B cell (primary cell): ENCODE results near the gene C21orf58. TPM values are rescaled to one million over a fixed set of nuclear protein-coding genes. Genes with fewer than 3 reads are reported as not detected.

Experiments
- ATAC-seq: fragments of 200-7000 bp; cut with Tn5 transposase; one replicate; pipeline ENCODE4 v1.10.0; 2021; ENCODE audit warnings: low read depth, mild to moderate bottlenecking, moderate number of reproducible peaks, moderate library complexity
- CTCF ChIA-PET: fragments of 350-600 bp; sonication (Branson Sonifier 250); formaldehyde crosslinking; loops from one replicate; lab custom pipeline; 2021; ENCODE audit warnings: antibody characterized with exemption, inconsistent platforms; lab: Charles Lee
- POLR2A ChIA-PET: fragments of 350-600 bp; sonication (Branson Sonifier 250); formaldehyde crosslinking; loops from one replicate; lab custom pipeline; 2021; ENCODE audit warnings: antibody characterized with exemption; lab: Charles Lee
- DNase-seq: peaks from one replicate; pipeline ENCODE4 v3.0.0; 2013
- H2AFZ ChIP-seq: 2 replicates; pipeline ENCODE4 v1.6.1; 2012; ENCODE audit warnings: mild to moderate bottlenecking, low read depth, low read length; ENCODE audit not compliant: insufficient read depth, poor library complexity, severe bottlenecking
- H3K27ac ChIP-seq, 2 donors: 1 replicate in 1 of 2; 2 replicates in 1 of 2; pipeline ENCODE4 v1.5.1; 2012 to 2013; ENCODE audit warnings: low read length in 2 of 2, mild to moderate bottlenecking in 2 of 2, moderate library complexity in 1 of 2
- H3K27me3 ChIP-seq, 4 experiments: fragments of 200-600 bp in 1 of 4; sonication (generic) in 1 of 4; replicated peaks in 1 of 4; 1 replicate in 2 of 4; 2 replicates in 2 of 4; pipeline versions ENCODE4 v1.6.1 to v1.7.0; 2013 to 2016; ENCODE audit warnings: low read length in 3 of 4, mild to moderate bottlenecking in 2 of 4, mixed read lengths in 1 of 4, moderate library complexity in 1 of 4; ENCODE audit not compliant: insufficient read depth in 4 of 4, control insufficient read depth in 3 of 4; ENCODE audit errors: control extremely low read depth in 1 of 4
- H3K36me3 ChIP-seq, 2 experiments: replicated peaks in 1 of 2; 1 replicate in 1 of 2; 2 replicates in 1 of 2; pipeline versions ENCODE4 v1.6.1 to v1.7.1; 2013; ENCODE audit warnings: low read length in 1 of 2; ENCODE audit not compliant: insufficient read depth in 2 of 2, control insufficient read depth in 1 of 2; ENCODE audit errors: control extremely low read depth in 1 of 2, extremely low read depth in 1 of 2
- H3K4me1 ChIP-seq, 2 donors: fragments of 200-600 bp in 1 of 2; sonication (generic) in 1 of 2; 1 replicate in 1 of 2; 2 replicates in 1 of 2; pipeline versions ENCODE4 v1.5.1 to v1.6.1; 2013 to 2017; ENCODE audit warnings: low read length in 2 of 2; ENCODE audit not compliant: control insufficient read depth in 2 of 2, insufficient read depth in 2 of 2
- H3K4me2 ChIP-seq: replicated peaks from 2 replicates; pipeline ENCODE3; 2012; ENCODE audit warnings: mild to moderate bottlenecking, low read depth, low read length; ENCODE audit not compliant: poor library complexity, severe bottlenecking
- H3K4me3 ChIP-seq, 5 experiments: fragments of 200-600 bp in 1 of 5; sonication (generic) in 1 of 5; 1 replicate in 3 of 5; 2 replicates in 2 of 5; pipeline versions ENCODE4 v1.5.1 to v1.7.0; 2011 to 2016; ENCODE audit warnings: low read length in 4 of 5, mild to moderate bottlenecking in 4 of 5, low read depth in 2 of 5, control low read depth in 1 of 5, moderate library complexity in 1 of 5; ENCODE audit not compliant: insufficient read depth in 1 of 5; ENCODE audit errors: control extremely low read depth in 1 of 5, extremely low read depth in 1 of 5
- H3K79me2 ChIP-seq: fragments of 200-600 bp; sonication (generic); one replicate; pipeline ENCODE4 v1.6.0; 2016; ENCODE audit warnings: low read length; ENCODE audit not compliant: control insufficient read depth, insufficient read depth
- H3K9ac ChIP-seq: fragments of 200-600 bp; sonication (generic); 2 replicates; pipeline ENCODE4 v1.6.1; 2017; ENCODE audit warnings: mild to moderate bottlenecking, low read length, moderate library complexity
- H3K9me3 ChIP-seq, 3 donors: one replicate each; pipeline versions ENCODE4 v1.6.1 to v1.7.1; 2013; ENCODE audit warnings: low read length in 2 of 3; ENCODE audit not compliant: control insufficient read depth in 2 of 3, insufficient read depth in 1 of 3; ENCODE audit errors: control extremely low read depth in 1 of 3
- H4K20me1 ChIP-seq: 2 replicates; pipeline ENCODE4 v1.6.0; 2012; ENCODE audit warnings: mild to moderate bottlenecking, low read length; ENCODE audit not compliant: insufficient read depth, control insufficient read depth, poor library complexity, severe bottlenecking
- H3K27ac Mint-ChIP-seq: one replicate; pipeline ENCODE4 v1.8.0; 2021; ENCODE audit warnings: mixed read lengths
- H3K27me3 Mint-ChIP-seq: one replicate; pipeline ENCODE4 v1.8.0; 2021; ENCODE audit warnings: mixed read lengths
- H3K4me1 Mint-ChIP-seq: one replicate; pipeline ENCODE4 v1.8.0; 2021; ENCODE audit warnings: mixed read lengths
- H3K4me3 Mint-ChIP-seq: one replicate; pipeline ENCODE4 v1.8.0; 2021; ENCODE audit warnings: mixed read lengths
- H3K9me3 Mint-ChIP-seq: one replicate; pipeline ENCODE4 v1.8.0; 2022; ENCODE audit warnings: mixed read lengths; ENCODE audit not compliant: insufficient read depth
- CTCF ChIP-seq: fragments of 200-600 bp; IDR thresholded peaks from one replicate; pipeline ENCODE4 v1.8.0; 2022; ENCODE audit warnings: antibody characterized with exemption, mild to moderate bottlenecking
- EZH2 ChIP-seq: IDR thresholded peaks from 2 replicates; pipeline ENCODE4 v1.6.1; 2012; ENCODE audit warnings: borderline replicate concordance, low read depth, mild to moderate bottlenecking, moderate library complexity, low read length; ENCODE audit not compliant: insufficient read depth, poor library complexity, severe bottlenecking
- WGBS: methylation state at CpG from one replicate; pipeline ENCODE4 v1.1.5; 2013; ENCODE audit warnings: missing lambda C conversion rate; ENCODE audit not compliant: insufficient coverage; 5-methylcytosine and 5-hydroxymethylcytosine counted together
- intact Hi-C: fragments of 100-400 bp; cut with micrococcal nuclease; formaldehyde crosslinking; loops from one replicate; pipeline ENCODE4 v1.10.0; 2022
- polyA plus RNA-seq: library from polyadenylated mRNA; depleted of rRNA; stranded (reverse); fragments of >200 nt; gene quantifications from 2 replicates; pipeline ENCODE4 v1.2.3, GENCODE V29; 2012
- total RNA-seq, 2 donors: library from RNA; stranded (reverse); fragments of 120-200 nt in 1 of 2; gene quantifications; 1 replicate in 1 of 2; 2 replicates in 1 of 2; pipeline versions ENCODE4 v1.2.3 to v1.2.4, GENCODE V29; 2013 to 2022

Gene C21orf58
- total and polyA plus RNA-seq, 2 donors (not counting 1 experiment from before 2014, with no cell fraction given), result 6.3 to 9.5 TPM

DNA sequence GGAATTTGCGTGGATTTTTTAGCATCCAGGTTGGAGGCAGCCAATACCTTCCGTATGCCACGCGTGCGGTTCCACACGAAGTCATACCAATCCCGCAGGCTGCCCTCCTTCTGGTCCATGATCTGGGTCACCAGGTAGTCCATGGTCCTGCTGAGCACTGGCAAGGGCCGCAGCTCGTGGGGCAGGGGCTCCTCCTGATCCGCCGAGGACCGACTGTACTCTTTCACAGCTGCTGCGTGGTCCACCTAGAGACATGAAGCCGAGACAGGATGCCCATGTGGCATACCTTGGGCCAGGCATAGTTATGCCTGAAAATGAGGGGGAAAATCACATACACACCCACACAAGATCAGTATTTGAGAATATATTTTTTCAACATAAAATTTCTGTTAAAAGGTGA is 50.3 kb downstream of the C21orf58 start:
- intact Hi-C loops, result no loop called here
- no peaks in the 10 kb centered on the region for H3K27me3 Mint-ChIP-seq
- Histone ChIP-seq H3K4me1 (no peaks in the 10 kb centered on the region), H3K79me2 (peaks cover 7% of the 10 kb centered on the region), H4K20me1 (peaks cover 10% of the 10 kb centered on the region), H3K27ac (no peak overlapping the region), H3K36me3 (peaks cover 24 to 82% of the 10 kb centered on the region in 2 experiments), H3K4me3 (no peak overlapping the region), H2AFZ (no peak overlapping the region), H3K27me3 (no peaks in the 10 kb centered on the region), H3K4me2 (no peak overlapping the region), H3K9me3 (no peaks in the 10 kb centered on the region), H3K9ac (no peak overlapping the region)
- ATAC-seq (no peak), DNase-seq (no peak)
- no peak overlapping the region for H3K27ac Mint-ChIP-seq
- no peaks in the 10 kb centered on the region for H3K9me3 Mint-ChIP-seq
- CTCF ChIA-PET, result no interaction called here
- WGBS, result 99% methylated on average over 12 of the region's 14 CpGs
- H3K4me1 Mint-ChIP-seq, result no peaks in the 10 kb centered on the region
- no peak for TF ChIP-seq EZH2
- TF ChIP-seq CTCF, result no peak
- H3K4me3 Mint-ChIP-seq, result no peak overlapping the region
- POLR2A ChIA-PET, result no interaction called here

DNA sequence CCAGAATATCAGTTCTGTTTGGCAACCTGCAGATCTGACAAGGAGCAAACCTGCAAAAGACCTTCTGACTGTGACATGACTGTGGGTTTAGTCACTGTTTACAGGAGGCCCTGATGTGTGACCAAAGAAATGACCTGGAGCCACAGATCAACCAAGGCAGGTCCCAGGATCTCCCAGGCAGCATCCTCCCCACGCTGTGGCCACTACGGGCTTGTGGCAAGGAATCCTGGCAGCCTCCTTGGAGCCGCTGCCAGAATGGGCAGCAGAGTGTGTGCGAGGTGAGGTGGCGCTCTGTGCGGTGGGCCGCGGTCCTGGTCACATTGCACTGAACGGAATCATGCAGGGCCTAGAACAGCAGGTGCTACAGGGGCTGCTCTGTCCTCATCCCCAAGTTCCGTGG is 54.2 kb downstream of the C21orf58 start:
- intact Hi-C loops, result no loop called here
- DNase-seq (no peak), ATAC-seq (no peak)
- Mint-ChIP-seq H3K27ac (no peak overlapping the region), H3K4me3 (no peak overlapping the region), H3K27me3 (no peaks in the 10 kb centered on the region), H3K9me3 (no peaks in the 10 kb centered on the region), H3K4me1 (no peaks in the 10 kb centered on the region)
- H2AFZ ChIP-seq, result no peak overlapping the region
- TF ChIP-seq EZH2 (no peak), CTCF (no peak)
- 99% methylated on average over 10 of the region's 10 CpGs for WGBS
- H3K4me3 ChIP-seq, result no peak overlapping the region
- POLR2A ChIA-PET, result no interaction called here
- H3K9ac ChIP-seq, result no peak overlapping the region
- H3K79me2 ChIP-seq, result no peaks in the 10 kb centered on the region
- peaks cover 17 to 89% of the 10 kb centered on the region in 2 experiments for H3K36me3 ChIP-seq
- CTCF ChIA-PET, result no interaction called here
- H3K27me3 ChIP-seq, result no peaks in the 10 kb centered on the region
- H3K27ac ChIP-seq, result no peak overlapping the region
- H3K4me2 ChIP-seq, result no peak overlapping the region
- H4K20me1 ChIP-seq, result peaks cover 10% of the 10 kb centered on the region
- no peaks in the 10 kb centered on the region for H3K9me3 ChIP-seq
- no peaks in the 10 kb centered on the region for H3K4me1 ChIP-seq
